Caco-2 (cell line): ENCODE data around the gene MYBPC2. TPM values are rescaled to one million over a fixed set of nuclear protein-coding genes. Genes with fewer than 3 reads are reported as not detected.

Source experiments
- BruUV-seq: library from RNA; stranded (reverse); fragments of 400-500 nt; replicated peaks from 2 replicates; lab custom pipeline; 2021; lab: Mats Ljungman, UMichigan
- CTCF ChIA-PET: fragments of 300-600 bp; sonication (Branson Sonifier 250); formaldehyde crosslinking; loops from one replicate; lab custom pipeline; 2022; ENCODE audit warnings: antibody characterized with exemption; lab: Charles Lee
- POLR2A ChIA-PET: fragments of 300-600 bp; sonication (Branson Sonifier 250); formaldehyde crosslinking; loops from one replicate; lab custom pipeline; 2022; ENCODE audit warnings: antibody characterized with exemption; lab: Charles Lee
- DNase-seq, 2 experiments: peaks; one replicate each; pipeline versions ENCODE4 v3.0.0 to v3.0.0-alpha.2; 2020 to 2022
- H3K27me3 ChIP-seq: replicated peaks from 2 replicates; pipeline ENCODE4 v1.6.0; 2011; ENCODE audit warnings: low read length; ENCODE audit not compliant: control insufficient read depth, insufficient read depth
- H3K36me3 ChIP-seq: 2 replicates; pipeline ENCODE4 v1.5.1; 2011; ENCODE audit warnings: low read length; ENCODE audit not compliant: control insufficient read depth, insufficient read depth
- H3K4me1 ChIP-seq: fragments of 250-450 bp; sonication (Bioruptor Pico); 2 replicates; pipeline ENCODE4 v1.5.1; 2020; ENCODE audit warnings: mild to moderate bottlenecking
- H3K4me3 ChIP-seq: 2 replicates; pipeline ENCODE4 v1.5.1; 2011; ENCODE audit warnings: low read depth, mild to moderate bottlenecking, control low read depth, low read length
- H3K9me3 ChIP-seq: fragments of 250-450 bp; sonication (Bioruptor Pico); 2 replicates; pipeline ENCODE4 v1.5.1; 2020; ENCODE audit warnings: mild to moderate bottlenecking, moderate library complexity
- H3K27ac Mint-ChIP-seq: one replicate; pipeline ENCODE4 v1.8.0; 2022; ENCODE audit warnings: mixed read lengths; ENCODE audit not compliant: unreplicated experiment
- H3K27me3 Mint-ChIP-seq: one replicate; pipeline ENCODE4 v1.8.0; 2022; ENCODE audit warnings: mixed read lengths; ENCODE audit not compliant: insufficient read depth, unreplicated experiment
- H3K36me3 Mint-ChIP-seq: one replicate; pipeline ENCODE4 v1.8.0; 2022; ENCODE audit warnings: mild to moderate bottlenecking, mixed read lengths; ENCODE audit not compliant: insufficient read depth, unreplicated experiment
- H3K4me1 Mint-ChIP-seq: one replicate; pipeline ENCODE4 v1.8.0; 2022; ENCODE audit warnings: low read depth, mixed read lengths; ENCODE audit not compliant: unreplicated experiment
- H3K4me3 Mint-ChIP-seq: one replicate; pipeline ENCODE4 v1.8.0; 2022; ENCODE audit warnings: mild to moderate bottlenecking, moderate library complexity, mixed read lengths; ENCODE audit not compliant: unreplicated experiment
- H3K9me3 Mint-ChIP-seq: one replicate; pipeline ENCODE4 v1.8.0; 2022; ENCODE audit warnings: mixed read lengths; ENCODE audit not compliant: unreplicated experiment
- CTCF ChIP-seq, 2 experiments: fragments of 200-600 bp in 1 of 2; IDR thresholded peaks; 1 replicate in 1 of 2; 2 replicates in 1 of 2; pipeline versions ENCODE4 v1.5.1 to v1.8.0; 2011 to 2022; ENCODE audit warnings: antibody characterized with exemption in 1 of 2, control low read depth in 1 of 2, inconsistent platforms in 1 of 2, low read depth in 1 of 2, low read length in 1 of 2, mild to moderate bottlenecking in 1 of 2, moderate library complexity in 1 of 2; ENCODE audit not compliant: insufficient read depth in 1 of 2, severe bottlenecking in 1 of 2, unreplicated experiment in 1 of 2
- intact Hi-C: fragments of 100-400 bp; cut with micrococcal nuclease; formaldehyde crosslinking; loops from one replicate; pipeline ENCODE4 v1.10.0; 2022; ENCODE audit not compliant: unreplicated experiment
- total RNA-seq: library from RNA; stranded (reverse); gene quantifications from 2 replicates; pipeline ENCODE4 v1.2.3, GENCODE V29; 2022

MYBPC2 gene
- total RNA-seq, 1 experiment from 2014 or later, result 1.6 TPM

DNA sequence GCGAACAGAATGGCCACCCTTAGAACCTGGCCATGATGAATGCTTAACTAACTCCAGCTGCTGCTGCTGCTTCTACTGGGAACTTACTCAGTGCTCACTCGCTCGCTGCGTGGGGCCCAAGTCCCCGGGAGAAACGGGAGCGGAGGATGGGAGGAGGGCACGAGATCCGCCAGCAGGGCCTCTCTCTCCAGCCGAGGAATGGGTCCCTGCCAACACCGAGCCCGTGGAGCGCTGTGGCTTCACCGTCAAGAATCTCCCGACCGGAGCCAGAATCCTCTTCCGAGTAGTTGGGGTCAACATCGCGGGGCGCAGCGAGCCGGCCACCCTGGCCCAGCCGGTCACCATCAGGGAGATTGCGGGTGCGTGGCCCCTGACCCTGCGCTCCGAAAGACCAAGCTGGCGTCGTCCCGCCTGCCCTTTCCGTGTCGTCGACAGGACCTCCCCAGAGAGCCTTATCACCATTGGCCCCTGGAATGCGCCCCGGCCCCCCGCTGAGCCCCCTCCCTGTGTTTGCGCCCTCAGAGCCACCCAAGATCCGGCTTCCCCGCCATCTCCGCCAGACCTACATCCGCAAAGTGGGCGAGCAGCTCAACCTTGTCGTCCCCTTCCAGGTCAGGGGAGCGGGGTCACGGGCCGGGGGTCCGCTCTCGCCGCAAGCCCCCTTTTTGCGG, 25.8 kb downstream of the MYBPC2 start:
- BruUV-seq, result no TSS peak
- POLR2A ChIA-PET, result no interaction called here
- no peak overlapping the region for H3K4me3 ChIP-seq
- H3K4me1 ChIP-seq, result peaks cover 21% of the 10 kb centered on the region
- Mint-ChIP-seq H3K4me3 (no peak overlapping the region), H3K27ac (peak overlapping the region; percentile 26), H3K36me3 (no peaks in the 10 kb centered on the region), H3K9me3 (peaks cover 19% of the 10 kb centered on the region), H3K4me1 (peaks cover 7% of the 10 kb centered on the region), H3K27me3 (no peaks in the 10 kb centered on the region)
- intact Hi-C loops, result no loop called here
- no peaks in the 10 kb centered on the region for H3K36me3 ChIP-seq
- CTCF ChIA-PET, result interaction anchor here (0.7 kb wide), 1 partner anchor 35 kb away, joined by 4 read pairs; no protein-coding TSS in a partner anchor
- H3K9me3 ChIP-seq, result no peaks in the 10 kb centered on the region
- no peak for TF ChIP-seq CTCF (IDR thresholded peaks at IDR 0.05; ENCODE audit: insufficient read depth in 1 of 2, low read depth in 1 of 2, low read length in 1 of 2, severe bottlenecking in 1 of 2, unreplicated experiment in 1 of 2)
- no peak for DNase-seq
- H3K27me3 ChIP-seq, result no peaks in the 10 kb centered on the region

- Mint-ChIP-seq H3K9me3 (peaks cover 19% of the 10 kb centered on the region), H3K27me3 (no peaks in the 10 kb centered on the region), H3K4me1 (peaks cover 7% of the 10 kb centered on the region), H3K4me3 (no peak overlapping the region), H3K27ac (no peak overlapping the region), H3K36me3 (no peaks in the 10 kb centered on the region)
- no TSS peak for BruUV-seq
- Histone ChIP-seq H3K9me3 (no peaks in the 10 kb centered on the region), H3K36me3 (no peaks in the 10 kb centered on the region), H3K4me1 (peaks cover 21% of the 10 kb centered on the region), H3K4me3 (no peak overlapping the region), H3K27me3 (no peaks in the 10 kb centered on the region)
- no peak for TF ChIP-seq CTCF (IDR thresholded peaks at IDR 0.05; ENCODE audit: insufficient read depth in 1 of 2, low read depth in 1 of 2, low read length in 1 of 2, severe bottlenecking in 1 of 2, unreplicated experiment in 1 of 2)
- intact Hi-C loops, result no loop called here
- ChIA-PET CTCF (interaction anchor here (0.7 kb wide), 1 partner anchor 35 kb away, joined by 4 read pairs; no protein-coding TSS in a partner anchor), POLR2A (no interaction called here)
- no peak for DNase-seq
Observed at GRCh38 chr19:50459067-50459456, 26.4 kb downstream of the MYBPC2 start.

GRCh38 chr19:50459638-50460037, 26.9 kb downstream of the MYBPC2 start:
- Histone ChIP-seq H3K27me3 (no peaks in the 10 kb centered on the region), H3K4me1 (peaks cover 21% of the 10 kb centered on the region), H3K9me3 (no peaks in the 10 kb centered on the region), H3K36me3 (no peaks in the 10 kb centered on the region), H3K4me3 (no peak overlapping the region)
- intact Hi-C loops, result loop anchor here (1.0 to 2.0 kb wide), 3 partner anchors 45 to 102 kb away; partner anchors contain the start of gene NR1H2
- no peak for TF ChIP-seq CTCF (IDR thresholded peaks at IDR 0.05; ENCODE audit: insufficient read depth in 1 of 2, low read depth in 1 of 2, low read length in 1 of 2, severe bottlenecking in 1 of 2, unreplicated experiment in 1 of 2)
- Mint-ChIP-seq H3K4me1 (peaks cover 7% of the 10 kb centered on the region), H3K36me3 (no peaks in the 10 kb centered on the region), H3K27ac (peak overlapping the region; percentile 48), H3K9me3 (peaks cover 19% of the 10 kb centered on the region), H3K27me3 (no peaks in the 10 kb centered on the region), H3K4me3 (peak overlapping the region; percentile 28)
- no TSS peak for BruUV-seq
- ChIA-PET CTCF (interaction anchor here (0.7 to 1.2 kb wide), 2 partner anchors 36 to 84 kb away, joined by 4 to 7 read pairs; partner anchors contain the start of gene NR1H2), POLR2A (no interaction called here)
- DNase-seq, result no peak
